HG02981 (cell line): ENCODE results near the gene HELZ.

Experiments
- ATAC-seq: cut with Tn5 transposase; IDR thresholded peaks from one replicate; pipeline ENCODE4 v1.9.1; 2021; ENCODE audit warnings: mild to moderate bottlenecking, moderate library complexity; ENCODE audit not compliant: unreplicated experiment

HELZ gene

GRCh38 chr17:67035131-67036083 lies 209.6 kb downstream of the HELZ start:
- peak; percentile 70 for ATAC-seq

DNA sequence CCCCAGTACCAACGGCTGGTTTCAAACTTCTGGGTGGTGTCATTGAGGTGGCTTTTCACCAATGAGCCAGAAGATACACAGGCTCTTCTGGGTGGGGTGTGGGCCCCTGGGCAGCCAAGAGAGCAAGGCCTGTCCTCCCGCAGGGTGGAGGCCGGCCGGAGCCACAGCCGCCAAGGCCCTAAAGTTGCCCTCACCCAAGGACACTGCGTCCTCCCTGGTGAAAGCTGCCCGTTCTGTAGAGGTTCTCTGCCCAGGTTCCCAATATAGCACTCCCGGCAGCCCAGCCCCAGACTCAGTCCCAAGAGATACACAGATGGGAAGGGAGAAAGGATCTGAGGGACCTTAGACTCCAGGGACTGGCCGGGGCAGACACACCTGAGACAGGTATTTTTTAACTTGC lies 211.4 kb downstream of the HELZ start:
- no peak for ATAC-seq

DNA sequence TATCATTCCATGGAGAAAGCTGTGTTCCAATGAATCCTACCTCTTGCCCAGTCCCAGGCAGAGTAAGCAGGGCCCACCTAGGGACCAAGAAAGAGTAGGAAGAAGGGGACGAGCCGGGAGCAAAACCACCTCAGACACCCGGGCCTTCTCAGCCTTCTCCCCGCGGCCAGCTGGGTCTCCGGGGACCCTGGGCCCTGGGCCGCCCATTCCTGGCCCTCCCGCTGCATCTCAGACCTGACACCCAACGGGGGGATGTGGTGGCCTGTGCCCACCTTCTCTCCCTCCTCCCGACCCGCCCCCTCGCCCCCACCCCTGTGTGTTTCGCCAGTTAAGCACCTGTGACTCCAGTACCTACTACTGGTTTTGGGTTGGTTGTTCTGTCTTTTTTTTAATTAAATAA lies 212.0 kb downstream of the HELZ start:
- no peak for ATAC-seq

DNA sequence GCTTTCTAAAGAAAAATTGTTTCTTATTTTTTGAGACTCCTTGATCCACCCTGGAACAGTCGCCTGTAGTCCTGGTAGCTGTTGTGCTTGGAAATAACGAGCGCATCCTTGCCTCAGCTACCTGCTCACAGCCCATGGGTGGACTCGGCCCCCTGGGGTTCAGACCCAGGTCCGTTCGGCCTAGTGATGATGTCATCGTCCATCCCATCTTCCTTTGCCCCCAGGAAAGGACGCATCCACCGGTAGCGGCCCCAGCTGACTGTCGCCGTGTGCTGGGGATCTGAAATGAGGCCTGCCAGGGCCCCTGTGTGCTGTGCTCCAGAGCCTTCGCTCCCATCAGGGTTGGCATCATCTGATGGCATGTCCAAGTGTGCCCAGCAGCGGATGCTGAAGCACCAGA lies 212.6 kb downstream of the HELZ start:
- no peak for ATAC-seq

- no peak for ATAC-seq
Observed at GRCh38 chr17:67030641-67031040, 214.4 kb downstream of the HELZ start.

DNA sequence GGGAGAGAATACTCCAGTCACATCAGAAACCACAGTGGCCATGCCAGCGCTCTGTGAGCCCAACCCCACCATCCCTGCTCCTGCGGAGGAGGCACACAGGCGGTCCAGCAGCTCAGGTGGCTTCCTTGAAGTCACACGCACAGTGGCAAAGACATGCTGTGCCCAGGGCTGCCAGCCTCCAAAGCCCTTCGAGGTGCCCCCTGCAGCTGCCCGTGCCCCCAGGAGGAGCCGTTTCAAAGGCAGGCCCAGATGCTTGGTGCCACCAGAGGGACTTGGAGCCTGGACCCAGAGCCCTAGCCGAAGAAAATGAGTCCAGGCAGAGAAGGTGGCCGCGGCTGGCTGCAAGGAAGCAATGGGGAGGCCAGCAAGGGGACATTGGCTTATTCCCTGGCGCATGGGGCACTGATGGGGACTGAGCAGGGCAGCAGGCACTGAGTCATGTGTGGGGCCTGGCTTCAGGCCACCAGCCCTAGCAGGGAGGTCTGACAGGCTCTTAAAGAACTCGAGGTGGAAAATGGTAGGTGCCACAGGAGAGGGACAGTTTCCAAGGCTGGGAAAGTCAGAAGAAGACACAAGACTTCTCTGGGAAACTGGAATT lies 217.9 kb downstream of the HELZ start:
- no peak for ATAC-seq

DNA sequence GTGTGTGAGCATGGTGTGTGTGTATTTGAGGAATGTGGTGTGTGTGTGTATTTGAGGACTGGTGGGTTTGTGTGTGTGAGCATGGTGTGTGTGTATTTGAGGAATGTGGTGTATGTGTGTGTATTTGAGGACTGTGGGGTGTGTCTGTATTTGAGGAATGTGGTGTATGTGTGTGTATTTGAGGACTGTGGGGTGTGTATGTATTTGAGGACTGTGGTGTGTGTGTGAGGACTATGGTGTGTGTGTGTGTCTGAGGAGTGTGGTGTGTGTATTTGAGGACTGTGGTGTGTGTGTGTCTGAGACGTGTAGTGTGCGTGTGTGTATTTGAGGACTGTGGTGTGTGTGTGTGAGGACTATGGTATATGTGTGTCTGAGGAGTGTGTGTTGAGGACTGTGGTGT lies 218.7 kb downstream of the HELZ start:
- ATAC-seq = no peak

- ATAC-seq = no peak
Observed at GRCh38 chr17:67025216-67025792, 219.7 kb downstream of the HELZ start.

- ATAC-seq = no peak
Observed at GRCh38 chr17:67024736-67025135, 220.3 kb downstream of the HELZ start.

GRCh38 chr17:67022451-67022810 lies 222.6 kb downstream of the HELZ start:
- ATAC-seq = no peak

GRCh38 chr17:67021743-67022450 lies 223.1 kb downstream of the HELZ start:
- ATAC-seq = no peak

DNA sequence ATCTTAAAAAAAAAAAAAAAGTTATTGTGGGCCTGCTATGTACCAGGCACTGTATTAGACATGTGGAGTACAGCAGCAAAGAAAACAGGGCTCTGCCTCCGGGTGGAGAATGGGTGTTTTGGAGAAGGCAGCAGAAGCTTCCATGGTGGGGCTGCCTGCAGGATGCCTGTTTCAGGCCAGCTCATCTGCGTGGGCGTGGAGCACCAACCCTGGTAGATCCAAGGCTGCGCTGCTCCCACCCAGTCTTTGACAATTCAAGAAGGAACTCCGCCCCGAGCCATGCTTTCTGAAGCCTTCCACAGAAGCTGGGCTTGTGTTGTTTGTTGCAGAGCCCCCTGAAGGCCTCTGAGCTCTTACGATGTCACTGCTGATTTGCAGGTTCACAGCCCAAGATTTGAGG lies 223.8 kb downstream of the HELZ start:
- no peak for ATAC-seq
